HepG2 (cell line): ENCODE results near the gene LGR6. TPM values are rescaled to one million over a fixed set of nuclear protein-coding genes. Genes with fewer than 3 reads are reported as not detected.

Experiments used
- ATAC-seq: fragments of 200-7000 bp; cut with Tn5 transposase; 3 replicates; pipeline ENCODE4 v1.9.1; 2020; ENCODE audit warnings: mild to moderate bottlenecking, moderate library complexity
- BruUV-seq: library from RNA; stranded (reverse); fragments of 400-500 nt; replicated peaks from 2 replicates; lab custom pipeline; 2021; lab: Mats Ljungman, UMichigan
- CTCF ChIA-PET: fragments of 300-600 bp; formaldehyde crosslinking; extraction: SDS; loops from one replicate; lab custom pipeline; 2021; ENCODE audit warnings: low total read pairs, inconsistent platforms, low intra/inter-chr PET ratio; lab: Yijun Ruan, JAX
- POLR2A ChIA-PET: fragments of 350-600 bp; sonication (Branson Sonifier 250); formaldehyde crosslinking; loops from one replicate; lab custom pipeline; 2020; ENCODE audit warnings: antibody characterized with exemption, inconsistent platforms; lab: Yijun Ruan, JAX
- DNase-seq: peaks from one replicate; pipeline ENCODE4 v3.0.0-alpha.2; 2015; ENCODE audit warnings: low spot score
- FAIRE-seq: peaks from 3 replicates; lab custom pipeline; 2011; peaks lifted over from hg19 to GRCh38; lab: Jason Lieb, UNC
- H2AFZ ChIP-seq: one replicate; pipeline ENCODE4 v1.6.1; 2011; ENCODE audit warnings: low read length, inconsistent platforms
- H3K27ac ChIP-seq: fragments of 300-600 bp; 3 replicates; pipeline ENCODE4 v1.8.0; 2011; ENCODE audit warnings: mixed run types, mild to moderate bottlenecking, mixed read lengths, low read length, inconsistent platforms; ENCODE audit not compliant: insufficient read depth; ENCODE audit errors: extremely low read length
- H3K27me3 ChIP-seq, 2 experiments: fragments of 200-600 bp in 1 of 2; 2 replicates in 1 of 2; 3 replicates in 1 of 2; pipeline versions ENCODE4 v1.6.0 to v1.8.0; 2011; ENCODE audit warnings: low read length in 2 of 2, mild to moderate bottlenecking in 2 of 2, moderate library complexity in 2 of 2, inconsistent platforms in 1 of 2; ENCODE audit not compliant: insufficient read depth in 2 of 2, control insufficient read depth in 1 of 2
- H3K36me3 ChIP-seq, 2 experiments: fragments of 200-600 bp in 1 of 2; replicated peaks in 1 of 2; 2 replicates in 1 of 2; 3 replicates in 1 of 2; pipeline versions ENCODE4 v1.5.1 to v1.8.0; 2011; ENCODE audit warnings: low read length in 2 of 2, inconsistent platforms in 1 of 2; ENCODE audit not compliant: insufficient read depth in 2 of 2, control insufficient read depth in 1 of 2
- H3K4me1 ChIP-seq: 2 replicates; pipeline ENCODE4 v1.5.1; 2012; ENCODE audit warnings: low read length, inconsistent platforms; ENCODE audit not compliant: insufficient read depth
- H3K4me2 ChIP-seq: 2 replicates; pipeline ENCODE4 v1.6.0; 2011; ENCODE audit warnings: low read depth, low read length, inconsistent platforms
- H3K4me3 ChIP-seq, 3 experiments: fragments of 200-600 bp in 1 of 3; sonication (generic), shearing (Covaris generic) in 1 of 3; replicated peaks in 1 of 3; 2 replicates each; pipeline ENCODE4 v1.5.1; 2011 to 2016; ENCODE audit warnings: low read length in 3 of 3, inconsistent platforms in 2 of 3, low read depth in 2 of 3, mild to moderate bottlenecking in 2 of 3, control low read depth in 1 of 3, mixed read lengths in 1 of 3; ENCODE audit not compliant: insufficient read depth in 1 of 3
- H3K79me2 ChIP-seq: one replicate; pipeline ENCODE4 v1.6.1; 2011; ENCODE audit warnings: low read length, inconsistent platforms; ENCODE audit not compliant: insufficient read depth
- H3K9ac ChIP-seq: 2 replicates; pipeline ENCODE4 v1.6.0; 2011; ENCODE audit warnings: mild to moderate bottlenecking, low read depth, low read length, inconsistent platforms; ENCODE audit not compliant: insufficient read depth
- H3K9me3 ChIP-seq: 2 replicates; pipeline ENCODE4 v1.5.1; 2012; ENCODE audit warnings: mild to moderate bottlenecking, low read length
- H4K20me1 ChIP-seq: 2 replicates; pipeline ENCODE4 v1.6.0; 2011; ENCODE audit warnings: inconsistent platforms, mild to moderate bottlenecking, low read length, moderate library complexity; ENCODE audit not compliant: insufficient read depth
- CERS6 ChIP-seq: sonication (generic); formaldehyde crosslinking; IDR thresholded peaks from 2 replicates; pipeline ENCODE4 v1.5.0; 2020; ENCODE audit warnings: missing genetic modification reagents
- EEA1 ChIP-seq: sonication (generic); formaldehyde crosslinking; IDR thresholded peaks from 2 replicates; pipeline ENCODE4 v1.5.1; 2020; ENCODE audit warnings: mild to moderate bottlenecking, missing genetic modification reagents, borderline replicate concordance
- FLYWCH1 ChIP-seq: sonication (generic); formaldehyde crosslinking; IDR thresholded peaks from 2 replicates; pipeline ENCODE4 v1.8.1; 2023; ENCODE audit warnings: mild to moderate bottlenecking, missing genetic modification reagents
- FOXM1 ChIP-seq: sonication (generic); formaldehyde crosslinking; IDR thresholded peaks from 2 replicates; pipeline ENCODE4 v1.5.0; 2020; ENCODE audit warnings: missing genetic modification reagents
- GLI4 ChIP-seq: sonication (generic); formaldehyde crosslinking; IDR thresholded peaks from 2 replicates; pipeline ENCODE4 v1.5.1; 2020; ENCODE audit warnings: missing genetic modification reagents, mild to moderate bottlenecking, moderate library complexity, borderline replicate concordance
- HMG20A ChIP-seq: IDR thresholded peaks from 2 replicates; pipeline ENCODE4 v1.6.1; 2016; ENCODE audit warnings: borderline replicate concordance
- HNF1B ChIP-seq: sonication (generic); formaldehyde crosslinking; IDR thresholded peaks from 2 replicates; pipeline ENCODE4 v1.5.1; 2020; ENCODE audit warnings: mild to moderate bottlenecking, moderate library complexity, missing genetic modification reagents
- HNRNPLL ChIP-seq: fragments of 200-400 bp; formaldehyde crosslinking; IDR thresholded peaks from 2 replicates; pipeline ENCODE4 v1.6.1; 2017; ENCODE audit warnings: mild to moderate bottlenecking, low read depth, low read length; ENCODE audit not compliant: poor library complexity, severe bottlenecking
- HOXA3 ChIP-seq: sonication (generic); formaldehyde crosslinking; IDR thresholded peaks from 2 replicates; pipeline ENCODE4 v1.5.0; 2020; ENCODE audit warnings: missing genetic modification reagents
- KMT2A ChIP-seq: sonication (generic); formaldehyde crosslinking; IDR thresholded peaks from 2 replicates; pipeline ENCODE4 v1.4.0; 2020; ENCODE audit warnings: missing genetic modification reagents
- MIXL1 ChIP-seq: IDR thresholded peaks from 2 replicates; pipeline ENCODE4 v1.6.1; 2016
- NBN ChIP-seq: fragments of 450-650 bp; conservative IDR thresholded peaks from 2 replicates; pipeline ENCODE4 v1.6.1; 2017
- NR2F2 ChIP-seq: IDR thresholded peaks from 2 replicates; pipeline ENCODE4 v1.6.1; 2012; ENCODE audit warnings: low read depth, inconsistent platforms, borderline replicate concordance
- POLR2AphosphoS2 ChIP-seq: IDR thresholded peaks from 2 replicates; pipeline ENCODE4 v1.6.1; 2011; ENCODE audit warnings: low read depth, low read length, improper control_type of control experiment
- ZFY ChIP-seq: sonication (generic); formaldehyde crosslinking; IDR thresholded peaks from 2 replicates; pipeline ENCODE4 v1.4.0; 2020; ENCODE audit warnings: missing genetic modification reagents
- ZMYM3 ChIP-seq: sonication (generic); formaldehyde crosslinking; IDR thresholded peaks from 2 replicates; pipeline ENCODE4 v1.5.1; 2020; ENCODE audit warnings: mild to moderate bottlenecking, missing genetic modification reagents
- ZNF20 ChIP-seq: sonication (generic); formaldehyde crosslinking; IDR thresholded peaks from 2 replicates; pipeline ENCODE4 v1.4.0; 2020; ENCODE audit warnings: mild to moderate bottlenecking, moderate library complexity, missing genetic modification reagents
- ZNF234 ChIP-seq: sonication (generic); formaldehyde crosslinking; conservative IDR thresholded peaks from 2 replicates; pipeline ENCODE4 v1.5.1; 2020; ENCODE audit warnings: mild to moderate bottlenecking, missing genetic modification reagents
- ZNF326 ChIP-seq: sonication (generic); formaldehyde crosslinking; IDR thresholded peaks from 2 replicates; pipeline ENCODE4 v1.4.0; 2020; ENCODE audit warnings: missing genetic modification reagents, borderline replicate concordance
- ZNF549 ChIP-seq: sonication (generic); formaldehyde crosslinking; IDR thresholded peaks from 2 replicates; pipeline ENCODE4 v1.5.0; 2020; ENCODE audit warnings: missing genetic modification reagents
- WGBS: methylation state at CpG from one replicate; pipeline ENCODE4 v1.1.6; 2017; ENCODE audit warnings: low lambda C conversion rate; 5-methylcytosine and 5-hydroxymethylcytosine counted together
- in situ Hi-C: cut with HindIII; loops from 2 replicates; pipeline ENCODE4 v1.10.0; 2017; ENCODE audit warnings: low pct_unique_long_range_greater_than_20kb; ENCODE audit not compliant: extremely low pct_ligation_motif_present
- intact Hi-C: fragments of 100-400 bp; cut with micrococcal nuclease; formaldehyde crosslinking; loops from one replicate; pipeline ENCODE4 v1.10.0; 2022; ENCODE audit not compliant: unreplicated experiment
- polyA plus RNA-seq, 8 experiments: library from polyadenylated mRNA; depleted of rRNA in 3 of 8; stranded (reverse) in 7 of 8; unstranded in 1 of 8; fragments of >200 nt; fragmentation: Illumina TruSeq in 4 of 8; extraction: Trizol in 4 of 8; gene quantifications; 2 replicates each; pipeline versions ENCODE4 v1.2.1 to v1.2.3, GENCODE V29; 2011 to 2016; ENCODE audit warnings: low read depth in 4 of 8, missing spikeins in 1 of 8, mixed read lengths in 1 of 8; ENCODE audit not compliant: insufficient read depth in 1 of 8
- total RNA-seq, 5 experiments: library from RNA; depleted of rRNA; stranded (reverse); fragments of >200 nt; fragmentation: Illumina TruSeq; extraction: Trizol; gene quantifications; 2 replicates each; pipeline ENCODE4 v1.2.3, GENCODE V29; 2016; ENCODE audit warnings: low read depth in 1 of 5

Gene LGR6
- total and polyA plus RNA-seq, 2 of the 13 experiments (the other 11 are each of a cell fraction or from before 2014, with no cell fraction given) = 0.07 TPM; not detected in 1

GRCh38 chr1:202233804-202234203 is 40.2 kb downstream of the LGR6 start:
- Histone ChIP-seq H3K4me1 (peaks cover 20% of the 10 kb centered on the region), H3K9ac (no peak overlapping the region), H2AFZ (no peak overlapping the region), H3K36me3 (no peaks in the 10 kb centered on the region), H3K4me2 (no peak overlapping the region), H3K27ac (no peak overlapping the region), H3K79me2 (no peaks in the 10 kb centered on the region), H3K4me3 (no peak overlapping the region), H3K9me3 (no peaks in the 10 kb centered on the region), H4K20me1 (no peaks in the 10 kb centered on the region), H3K27me3 (peaks cover 2 to 49% of the 10 kb centered on the region in 2 experiments; a peak in 4 of 5 replicates)
- BruUV-seq = no TSS peak
- in situ Hi-C loops (no loop called here), intact Hi-C loops (no loop called here)
- ATAC-seq (no peak), DNase-seq (no peak), FAIRE-seq (no peak)
- WGBS = 0% methylated on average over 2 of the region's 2 CpGs
- no peak for TF ChIP-seq NR2F2
- TF ChIP-seq GLI4 (CRISPR knock-in tag) = no peak
- no peak for TF ChIP-seq NBN
- no peak for TF ChIP-seq MIXL1 (CRISPR knock-in tag)
- TF ChIP-seq HOXA3 (CRISPR knock-in tag) = no peak
- no peak for TF ChIP-seq CERS6 (CRISPR knock-in tag)
- no peak for TF ChIP-seq KMT2A (CRISPR knock-in tag)
- no peak for TF ChIP-seq FLYWCH1 (CRISPR knock-in tag)
- no peak for TF ChIP-seq ZNF234 (CRISPR knock-in tag)
- TF ChIP-seq ZNF549 = no peak
- no peak for TF ChIP-seq HNRNPLL
- TF ChIP-seq ZNF20 = no peak
- no peak for TF ChIP-seq POLR2AphosphoS2
- TF ChIP-seq ZMYM3 (CRISPR knock-in tag) = no peak
- TF ChIP-seq HNF1B = no peak
- no peak for TF ChIP-seq HMG20A (CRISPR knock-in tag)
- no peak for TF ChIP-seq ZFY (CRISPR knock-in tag)
- TF ChIP-seq EEA1 (CRISPR knock-in tag) = no peak
- no peak for TF ChIP-seq ZNF326
- TF ChIP-seq FOXM1 (CRISPR knock-in tag) = no peak
- POLR2A ChIA-PET = no interaction called here
- CTCF ChIA-PET = no interaction called here
